Measurements from ENCODE around the gene GRID1.

Gene GRID1

DNA sequence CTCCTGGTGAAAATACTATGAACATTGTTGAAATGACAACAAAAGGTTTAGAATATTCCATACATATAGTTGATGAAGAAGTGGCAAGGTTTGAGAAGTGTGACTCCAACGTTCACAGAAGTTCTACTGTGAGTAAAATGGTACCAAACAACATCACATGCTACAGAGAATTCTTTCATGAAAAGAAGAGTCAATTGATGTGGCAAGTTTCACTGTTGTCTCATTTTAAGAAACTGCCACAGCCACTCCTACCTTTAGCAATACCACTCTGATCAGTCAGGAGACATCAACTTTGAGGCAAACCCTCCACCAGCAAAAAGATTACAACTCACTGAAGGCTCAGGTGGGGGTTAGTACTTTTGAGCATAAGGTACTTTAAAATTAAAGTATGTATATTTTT is 693.3 kb downstream of the GRID1 start:
- TF ChIP-seq, protein P1, sequence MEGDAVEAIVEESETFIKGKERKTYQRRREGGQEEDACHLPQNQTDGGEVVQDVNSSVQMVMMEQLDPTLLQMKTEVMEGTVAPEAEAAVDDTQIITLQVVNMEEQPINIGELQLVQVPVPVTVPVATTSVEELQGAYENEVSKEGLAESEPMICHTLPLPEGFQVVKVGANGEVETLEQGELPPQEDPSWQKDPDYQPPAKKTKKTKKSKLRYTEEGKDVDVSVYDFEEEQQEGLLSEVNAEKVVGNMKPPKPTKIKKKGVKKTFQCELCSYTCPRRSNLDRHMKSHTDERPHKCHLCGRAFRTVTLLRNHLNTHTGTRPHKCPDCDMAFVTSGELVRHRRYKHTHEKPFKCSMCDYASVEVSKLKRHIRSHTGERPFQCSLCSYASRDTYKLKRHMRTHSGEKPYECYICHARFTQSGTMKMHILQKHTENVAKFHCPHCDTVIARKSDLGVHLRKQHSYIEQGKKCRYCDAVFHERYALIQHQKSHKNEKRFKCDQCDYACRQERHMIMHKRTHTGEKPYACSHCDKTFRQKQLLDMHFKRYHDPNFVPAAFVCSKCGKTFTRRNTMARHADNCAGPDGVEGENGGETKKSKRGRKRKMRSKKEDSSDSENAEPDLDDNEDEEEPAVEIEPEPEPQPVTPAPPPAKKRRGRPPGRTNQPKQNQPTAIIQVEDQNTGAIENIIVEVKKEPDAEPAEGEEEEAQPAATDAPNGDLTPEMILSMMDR (IDR thresholded peaks at IDR 0.05; ENCODE audit: low read length): no peak
- TF ChIP-seq EZH2 (IDR thresholded peaks at IDR 0.05; ENCODE audit: borderline replicate concordance, low read length): no peak
- H3K4me1 ChIP-seq (ENCODE audit: insufficient read depth, low read length, severe bottlenecking): no peaks in the 10 kb centered on the region
- no peaks in the 10 kb centered on the region for H3K79me2 ChIP-seq (ENCODE audit: insufficient read depth, low read length)

DNA sequence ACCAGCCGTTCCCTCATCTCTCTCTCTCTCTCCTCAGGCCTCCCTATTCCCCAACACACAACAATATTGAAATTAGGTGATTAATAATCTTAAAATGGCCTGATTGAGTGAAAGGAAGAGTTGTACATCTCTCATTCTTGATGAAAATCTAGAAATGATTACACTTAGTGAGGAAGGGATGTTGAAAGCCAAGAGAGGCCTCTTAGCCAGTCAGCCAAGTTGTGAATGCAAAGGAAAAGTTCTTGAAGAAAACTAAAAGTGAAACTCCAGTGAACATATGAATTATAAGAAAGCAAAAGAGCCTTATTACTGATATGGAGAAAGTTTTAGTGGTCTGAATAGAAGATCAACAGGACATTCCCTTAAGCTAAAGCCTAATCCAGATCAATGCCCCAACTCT is 695.1 kb downstream of the GRID1 start:
- Histone ChIP-seq H3K4me2 (ENCODE audit: low read length) (no peak overlapping the region), H3K27me3 (ENCODE audit: insufficient read depth, low read length) (0 out of 2 replicates have a peak, but pooled peaks cover 3% of the 10 kb centered on the region), H4K20me1 (ENCODE audit: insufficient read depth, low read length) (no peaks in the 10 kb centered on the region), H2AFZ (ENCODE audit: low read length) (no peak overlapping the region), H3K79me2 (ENCODE audit: insufficient read depth, low read length) (no peaks in the 10 kb centered on the region), H3K9me3 (ENCODE audit: low read length) (no peaks in the 10 kb centered on the region), H3K4me1 (ENCODE audit: insufficient read depth, low read length, severe bottlenecking) (no peaks in the 10 kb centered on the region), H3K9ac (ENCODE audit: low read length) (no peak overlapping the region), H3K27ac (ENCODE audit: low read depth, low read length, poor library complexity, severe bottlenecking) (no peak overlapping the region), H3K9me2 (ENCODE audit: low read depth, low read length) (no peaks in the 10 kb centered on the region), H3F3A (ENCODE audit: insufficient read depth, low read length) (no peaks in the 10 kb centered on the region), H3K4me3 (ENCODE audit: low read depth, low read length, poor library complexity, severe bottlenecking) (no peak overlapping the region), H3K36me3 (ENCODE audit: insufficient read depth, low read length) (no peaks in the 10 kb centered on the region)
- TF ChIP-seq EZH2 (IDR thresholded peaks at IDR 0.05; ENCODE audit: borderline replicate concordance, low read length): no peak
- TF ChIP-seq, protein P1 (IDR thresholded peaks at IDR 0.05; ENCODE audit: low read length): no peak

More for the DNA sequence above, 693.3 kb downstream of the GRID1 start:
- no peak overlapping the region for H2AFZ ChIP-seq (ENCODE audit: low read length)
- H3F3A ChIP-seq (ENCODE audit: insufficient read depth, low read length): no peaks in the 10 kb centered on the region
- no peaks in the 10 kb centered on the region for H3K9me3 ChIP-seq (ENCODE audit: low read length)
- no peak overlapping the region for H3K27ac ChIP-seq (ENCODE audit: low read depth, low read length, poor library complexity, severe bottlenecking)
- H3K27me3 ChIP-seq (ENCODE audit: insufficient read depth, low read length): no peaks in the 10 kb centered on the region
- H3K9ac ChIP-seq (ENCODE audit: low read length): no peak overlapping the region
- H3K9me2 ChIP-seq (ENCODE audit: low read depth, low read length): no peaks in the 10 kb centered on the region
- H3K4me3 ChIP-seq (ENCODE audit: low read depth, low read length, poor library complexity, severe bottlenecking): no peak overlapping the region
- H3K4me2 ChIP-seq (ENCODE audit: low read length): no peak overlapping the region
- H3K36me3 ChIP-seq (ENCODE audit: insufficient read depth, low read length): no peaks in the 10 kb centered on the region
- no peaks in the 10 kb centered on the region for H4K20me1 ChIP-seq (ENCODE audit: insufficient read depth, low read length)

DNA sequence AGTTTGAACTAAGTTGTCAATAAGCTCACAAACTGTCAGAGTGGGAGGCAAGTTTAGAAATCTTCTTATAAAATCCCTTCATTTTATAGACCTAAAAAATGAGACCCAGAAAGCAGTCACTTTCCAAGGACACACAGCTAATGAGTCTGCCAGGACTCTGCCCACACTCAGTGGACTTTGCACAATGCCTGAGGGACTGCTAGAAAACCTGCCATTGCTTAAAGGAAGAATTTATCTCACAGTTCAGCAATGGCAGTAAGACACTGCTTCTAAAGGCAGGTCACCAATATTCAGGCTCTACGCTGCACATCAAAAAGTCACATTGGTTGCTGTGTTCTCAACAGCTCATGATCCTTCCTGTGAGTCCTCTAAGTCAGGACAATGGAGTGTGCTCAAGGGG is 698.1 kb downstream of the GRID1 start:
- no peaks in the 10 kb centered on the region for H3K9me3 ChIP-seq (ENCODE audit: low read length)
- H4K20me1 ChIP-seq (ENCODE audit: insufficient read depth, low read length): no peaks in the 10 kb centered on the region
- TF ChIP-seq, protein P1 (IDR thresholded peaks at IDR 0.05; ENCODE audit: low read length): no peak
- no peak for TF ChIP-seq EZH2 (IDR thresholded peaks at IDR 0.05; ENCODE audit: borderline replicate concordance, low read length)

More for the DNA sequence above, 698.1 kb downstream of the GRID1 start:
- 0 out of 2 replicates have a peak, but pooled peaks cover 3% of the 10 kb centered on the region for H3K27me3 ChIP-seq (ENCODE audit: insufficient read depth, low read length)
- no peaks in the 10 kb centered on the region for H3K36me3 ChIP-seq (ENCODE audit: insufficient read depth, low read length)
- no peaks in the 10 kb centered on the region for H3K4me1 ChIP-seq (ENCODE audit: insufficient read depth, low read length, severe bottlenecking)
- no peaks in the 10 kb centered on the region for H3K9me2 ChIP-seq (ENCODE audit: low read depth, low read length)
- no peak overlapping the region for H3K27ac ChIP-seq (ENCODE audit: low read depth, low read length, poor library complexity, severe bottlenecking)
- no peak overlapping the region for H3K9ac ChIP-seq (ENCODE audit: low read length)
- no peak overlapping the region for H3K4me2 ChIP-seq (ENCODE audit: low read length)
- no peak overlapping the region for H3K4me3 ChIP-seq (ENCODE audit: low read depth, low read length, poor library complexity, severe bottlenecking)
- no peak overlapping the region for H2AFZ ChIP-seq (ENCODE audit: low read length)
- no peaks in the 10 kb centered on the region for H3F3A ChIP-seq (ENCODE audit: insufficient read depth, low read length)
- no peaks in the 10 kb centered on the region for H3K79me2 ChIP-seq (ENCODE audit: insufficient read depth, low read length)
